Sigmoid colon (tissue), 7 donors: ENCODE data around the gene NR2C1. TPM values are rescaled to one million over a fixed set of nuclear protein-coding genes. Genes with fewer than 3 reads are reported as not detected.

Experiments used
- DNase-seq: peaks from one replicate; pipeline ENCODE4 v3.0.0-alpha.2; 2019
- H3K27ac ChIP-seq, 4 donors: fragments of 200-600 bp; sonication (generic); one replicate each; pipeline ENCODE4 v1.5.1; 2016 to 2019; ENCODE audit warnings: mild to moderate bottlenecking in 1 of 4
- H3K27me3 ChIP-seq, 3 donors: fragments of 200-600 bp; sonication (generic); one replicate each; pipeline ENCODE4 v1.5.1; 2019; ENCODE audit warnings: mild to moderate bottlenecking in 1 of 3
- H3K36me3 ChIP-seq, 4 donors: fragments of 200-600 bp; sonication (generic); one replicate each; pipeline ENCODE4 v1.5.1; 2016 to 2019
- H3K4me1 ChIP-seq, 4 donors: fragments of 200-600 bp; sonication (generic); one replicate each; pipeline ENCODE4 v1.5.1; 2017 to 2019
- H3K4me3 ChIP-seq, 4 donors: fragments of 200-600 bp; sonication (generic); one replicate each; pipeline ENCODE4 v1.5.1; 2017 to 2019; ENCODE audit warnings: mild to moderate bottlenecking in 2 of 4, moderate library complexity in 1 of 4
- H3K9me3 ChIP-seq, 4 donors: fragments of 200-600 bp in 3 of 4; sonication (generic) in 3 of 4; one replicate each; pipeline versions ENCODE4 v1.5.1 to v1.6.1; 2013 to 2019
- CTCF ChIP-seq, 4 experiments: fragments of 450-650 bp in 3 of 4; fragments of 200-600 bp in 1 of 4; IDR thresholded peaks; one replicate each; pipeline ENCODE4 v1.5.1; 2016 to 2019; ENCODE audit warnings: antibody characterized with exemption in 4 of 4, mild to moderate bottlenecking in 3 of 4, moderate library complexity in 2 of 4
- EP300 ChIP-seq, 4 donors: sonication (generic); formaldehyde crosslinking; IDR thresholded peaks; one replicate each; pipeline ENCODE4 v1.6.1; 2017; ENCODE audit warnings: antibody characterized with exemption in 4 of 4
- POLR2A ChIP-seq, 2 donors: fragments of 450-650 bp; IDR thresholded peaks; one replicate each; pipeline ENCODE4 v1.6.1; 2016; ENCODE audit warnings: antibody characterized with exemption in 2 of 2, mild to moderate bottlenecking in 2 of 2, moderate library complexity in 2 of 2
- POLR2AphosphoS5 ChIP-seq, 4 donors: sonication (generic); formaldehyde crosslinking; IDR thresholded peaks; one replicate each; pipeline ENCODE4 v1.6.1; 2017; ENCODE audit warnings: antibody characterized with exemption in 4 of 4
- WGBS, 2 donors: extraction: QIAGEN DNeasy Blood & Tissue Kit; methylation state at CpG; one replicate each; pipeline ENCODE4 v1.1.7; 2013; 5-methylcytosine and 5-hydroxymethylcytosine counted together
- intact Hi-C: fragments of 100-400 bp; cut with DNase I; formaldehyde crosslinking; loops from one replicate; pipeline ENCODE4 v1.15.1; 2023
- polyA plus RNA-seq, 3 donors: library from polyadenylated mRNA; stranded (reverse); fragments of 200-250 nt; gene quantifications; one replicate each; pipeline ENCODE4 v1.2.3, GENCODE V29; 2013
- total RNA-seq, 4 donors: library from RNA; depleted of rRNA; stranded (reverse); fragments of >200 nt; gene quantifications; one replicate each; pipeline ENCODE4 v1.1.0, GENCODE V29; 2016
- donor health status: healthy with polysubstance abuse.
- donor health status: Bipolar disorder and iron deficiency.
- donor health status: healthy.

NR2C1 gene
- total and polyA plus RNA-seq, 7 donors, result 7.8 to 78.1 (median 28.8) TPM

- 90 to 97% methylated on average over 1 of the region's 1 CpG for WGBS, 2 donors
- no peak overlapping the region for H3K27ac ChIP-seq
- H3K4me3 ChIP-seq, result no peak overlapping the region
- DNase-seq, result no peak
- no peaks in the 10 kb centered on the region for H3K27me3 ChIP-seq
- H3K4me1 ChIP-seq, result no peaks in the 10 kb centered on the region
- H3K36me3 ChIP-seq, result peaks cover 28 to 99% (median 33%) of the 10 kb centered on the region in 4 donors
- H3K9me3 ChIP-seq, result no peaks in the 10 kb centered on the region
- TF ChIP-seq CTCF (IDR thresholded peaks at IDR 0.05), result no peak
- TF ChIP-seq POLR2AphosphoS5 (IDR thresholded peaks at IDR 0.05), result no peak
- TF ChIP-seq POLR2A (IDR thresholded peaks at IDR 0.05), result no peak
- no peak for TF ChIP-seq EP300 (IDR thresholded peaks at IDR 0.05)
- intact Hi-C loops, result no loop called here
Observed at GRCh38 chr12:95060951-95061350, 12.5 kb downstream of the NR2C1 start.

GRCh38 chr12:95059984-95060383, 13.4 kb downstream of the NR2C1 start:
- intact Hi-C loops, result no loop called here
- Histone ChIP-seq H3K27ac (no peak overlapping the region), H3K27me3 (no peaks in the 10 kb centered on the region), H3K36me3 (peaks cover 28 to 97% (median 35%) of the 10 kb centered on the region in 4 donors), H3K4me1 (no peaks in the 10 kb centered on the region), H3K9me3 (no peaks in the 10 kb centered on the region), H3K4me3 (no peak overlapping the region)
- TF ChIP-seq POLR2AphosphoS5 (IDR thresholded peaks at IDR 0.05), result no peak
- TF ChIP-seq EP300 (IDR thresholded peaks at IDR 0.05), result no peak
- no peak for TF ChIP-seq POLR2A (IDR thresholded peaks at IDR 0.05)
- no peak for TF ChIP-seq CTCF (IDR thresholded peaks at IDR 0.05)
- no peak for DNase-seq
- 91 to 95% methylated on average over 4 of the region's 4 CpGs for WGBS, 2 donors

- Histone ChIP-seq H3K36me3 (peaks cover 20 to 83% (median 30%) of the 10 kb centered on the region in 4 donors), H3K4me3 (no peak overlapping the region), H3K27me3 (no peaks in the 10 kb centered on the region), H3K27ac (no peak overlapping the region), H3K9me3 (no peaks in the 10 kb centered on the region), H3K4me1 (no peaks in the 10 kb centered on the region)
- no peak for TF ChIP-seq EP300 (IDR thresholded peaks at IDR 0.05)
- no peak for TF ChIP-seq CTCF (IDR thresholded peaks at IDR 0.05)
- no peak for TF ChIP-seq POLR2A (IDR thresholded peaks at IDR 0.05)
- no peak for TF ChIP-seq POLR2AphosphoS5 (IDR thresholded peaks at IDR 0.05)
- intact Hi-C loops, result no loop called here
- WGBS, 2 donors, result 98 to 99% methylated on average over 3 of the region's 3 CpGs
- no peak for DNase-seq
Observed at GRCh38 chr12:95057424-95057823, 16.0 kb downstream of the NR2C1 start.

- peaks cover 11 to 82% (median 26%) of the 10 kb centered on the region in 4 donors for H3K36me3 ChIP-seq
- no peaks in the 10 kb centered on the region for H3K27me3 ChIP-seq
- no peak overlapping the region for H3K27ac ChIP-seq
- WGBS, 2 donors, result 82 to 90% methylated on average over 2 of the region's 2 CpGs
- intact Hi-C loops, result no loop called here
- no peak overlapping the region for H3K4me3 ChIP-seq
- TF ChIP-seq POLR2AphosphoS5 (IDR thresholded peaks at IDR 0.05), result no peak
- TF ChIP-seq CTCF (IDR thresholded peaks at IDR 0.05), result no peak
- TF ChIP-seq POLR2A (IDR thresholded peaks at IDR 0.05), result no peak
- no peak for TF ChIP-seq EP300 (IDR thresholded peaks at IDR 0.05)
- H3K9me3 ChIP-seq, result no peaks in the 10 kb centered on the region
- H3K4me1 ChIP-seq, result no peaks in the 10 kb centered on the region
- DNase-seq, result no peak
Observed at GRCh38 chr12:95055057-95055456, 18.4 kb downstream of the NR2C1 start.

- intact Hi-C loops, result no loop called here
- TF ChIP-seq EP300 (IDR thresholded peaks at IDR 0.05) (no peak), POLR2AphosphoS5 (IDR thresholded peaks at IDR 0.05) (no peak), CTCF (IDR thresholded peaks at IDR 0.05) (no peak), POLR2A (IDR thresholded peaks at IDR 0.05) (no peak)
- no peak overlapping the region for H3K4me3 ChIP-seq
- no peak overlapping the region for H3K27ac ChIP-seq
- no peak for DNase-seq
- 89 to 92% methylated on average over 2 of the region's 2 CpGs for WGBS, 2 donors
- peaks cover 11 to 81% (median 26%) of the 10 kb centered on the region in 4 donors for H3K36me3 ChIP-seq
- no peaks in the 10 kb centered on the region for H3K27me3 ChIP-seq
- no peaks in the 10 kb centered on the region for H3K9me3 ChIP-seq
- no peaks in the 10 kb centered on the region for H3K4me1 ChIP-seq
Observed at GRCh38 chr12:95054206-95054605, 19.2 kb downstream of the NR2C1 start.
